Measurements from ENCODE around the gene LRBA.

- TF ChIP-seq CTCF (IDR thresholded peaks at IDR 0.05): no peak
- no peak for TF ChIP-seq MAX (IDR thresholded peaks at IDR 0.05; ENCODE audit: low read depth)
- TF ChIP-seq TCF12 (IDR thresholded peaks at IDR 0.05): no peak
These were observed 53.5 kb downstream of the LRBA start for GRCh38 chr4:150961566-150961965.

All from SK-N-SH (cell line).